Stimulated activated CD4-positive, alpha-beta T cell treated with anti-CD3 and anti-CD28 coated beads, TNF-alpha, amount 100 ng/mL, for 48 hours (primary cell): ENCODE measurements around the gene PCK2.
A peak's percentile ranks its signal among the peaks of the same experiment; 100 is the strongest.

Source experiments
- DNase-seq, 3 donors: peaks; one replicate each; pipeline ENCODE4 v3.0.0-alpha.2; 2020; ENCODE audit warnings: low read depth in 3 of 3

Gene PCK2

GRCh38 chr14:24060984-24061913, 32.9 kb upstream of the PCK2 start:
- DNase-seq = no peak

- no peak for DNase-seq
These were observed 31.7 kb upstream of the PCK2 start for GRCh38 chr14:24062216-24062980.

GRCh38 chr14:24063263-24063836, 30.8 kb upstream of the PCK2 start:
- DNase-seq = no peak

- no peak for DNase-seq
These were observed 29.9 kb upstream of the PCK2 start for GRCh38 chr14:24064091-24064795.

- DNase-seq = no peak
These were observed 29.3 kb upstream of the PCK2 start for GRCh38 chr14:24064856-24065255.

- no peak for DNase-seq
These were observed 28.7 kb upstream of the PCK2 start for GRCh38 chr14:24065408-24065807.

- no peak for DNase-seq
These were observed 27.5 kb upstream of the PCK2 start for GRCh38 chr14:24066496-24067132.

GRCh38 chr14:24067133-24068082, 26.7 kb upstream of the PCK2 start:
- no peak for DNase-seq

- no peak for DNase-seq
These were observed 25.2 kb upstream of the PCK2 start for GRCh38 chr14:24068711-24069410.

GRCh38 chr14:24069411-24069735, 24.7 kb upstream of the PCK2 start:
- DNase-seq = no peak

GRCh38 chr14:24070285-24071143, 23.6 kb upstream of the PCK2 start:
- DNase-seq = no peak

- DNase-seq = peak in 1 of 3 donors; percentile 55
These were observed 22.9 kb upstream of the PCK2 start, which contains the start of gene CPNE6 for GRCh38 chr14:24071144-24071697. Gene CPNE6 (plus strand): TSS chr14:24071562. CDS start chr14:24072937, 1,375 bp downstream.

- no peak for DNase-seq
These were observed 22.2 kb upstream of the PCK2 start for GRCh38 chr14:24071836-24072430.

- no peak for DNase-seq
These were observed 21.7 kb upstream of the PCK2 start for GRCh38 chr14:24072436-24072835.

- no peak for DNase-seq
These were observed 20.9 kb upstream of the PCK2 start for GRCh38 chr14:24072881-24073877.

- no peak for DNase-seq
These were observed 19.3 kb upstream of the PCK2 start for GRCh38 chr14:24074625-24075484.
